Neural cell (in vitro differentiated cells): ENCODE measurements around the gene KLF16.

Experiments used
- EP300 ChIP-seq: fragments of 450-650 bp; conservative IDR thresholded peaks from 2 replicates; pipeline ENCODE4 v1.6.1; 2014; ENCODE audit warnings: antibody characterized with exemption, mild to moderate bottlenecking, moderate library complexity; ENCODE audit not compliant: poor library complexity, severe bottlenecking
- MXI1 ChIP-seq: fragments of 450-650 bp; conservative IDR thresholded peaks from 2 replicates; pipeline ENCODE4 v1.6.1; 2014; ENCODE audit warnings: antibody characterized with exemption, mild to moderate bottlenecking; ENCODE audit not compliant: poor library complexity, severe bottlenecking
- POLR2AphosphoS5 ChIP-seq: IDR thresholded peaks from 2 replicates; pipeline ENCODE4 v1.6.1; 2012
- RAD21 ChIP-seq: fragments of 450-650 bp; conservative IDR thresholded peaks from 2 replicates; pipeline ENCODE4 v1.6.1; 2014; ENCODE audit warnings: antibody characterized with exemption, mild to moderate bottlenecking, moderate library complexity
- SMC3 ChIP-seq: fragments of 450-650 bp; conservative IDR thresholded peaks from 2 replicates; pipeline ENCODE4 v1.6.1; 2014; ENCODE audit warnings: antibody characterized with exemption, mild to moderate bottlenecking, moderate library complexity; ENCODE audit not compliant: poor library complexity
- TAF1 ChIP-seq: IDR thresholded peaks from 2 replicates; pipeline ENCODE4 v1.6.1; 2012; ENCODE audit warnings: low read depth
- TF ChIP-seq, protein P1 (sequence below): fragments of 450-650 bp; IDR thresholded peaks from 2 replicates; pipeline ENCODE4 v1.5.1; 2014; ENCODE audit warnings: antibody characterized with exemption, mild to moderate bottlenecking, moderate library complexity; ENCODE audit not compliant: poor library complexity, severe bottlenecking

DNA sequence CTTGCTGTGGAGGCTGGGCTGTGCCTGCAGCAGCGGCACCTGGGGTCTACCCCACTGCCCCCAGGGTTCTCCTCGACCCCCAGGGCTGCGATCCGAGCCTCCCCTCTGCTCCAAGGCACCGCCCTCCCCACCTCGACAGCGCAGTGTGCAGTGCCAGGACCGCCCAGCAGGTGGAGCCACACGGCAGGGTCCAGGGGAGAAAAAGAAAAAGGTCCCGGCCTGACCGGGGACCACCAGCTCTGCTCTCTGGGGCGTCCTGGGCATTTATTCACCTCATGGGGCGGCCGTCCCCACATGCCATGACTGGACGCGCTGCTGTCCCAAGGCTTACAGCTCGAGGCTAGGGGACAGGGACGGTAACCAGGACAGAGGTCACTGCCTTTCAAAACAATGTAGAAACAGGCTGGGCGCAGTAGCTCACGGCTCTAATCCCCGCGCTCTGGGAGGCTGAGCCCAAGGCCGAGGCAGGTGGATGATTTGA is 25.7 kb downstream of the KLF16 start:
- TF ChIP-seq, protein P1, sequence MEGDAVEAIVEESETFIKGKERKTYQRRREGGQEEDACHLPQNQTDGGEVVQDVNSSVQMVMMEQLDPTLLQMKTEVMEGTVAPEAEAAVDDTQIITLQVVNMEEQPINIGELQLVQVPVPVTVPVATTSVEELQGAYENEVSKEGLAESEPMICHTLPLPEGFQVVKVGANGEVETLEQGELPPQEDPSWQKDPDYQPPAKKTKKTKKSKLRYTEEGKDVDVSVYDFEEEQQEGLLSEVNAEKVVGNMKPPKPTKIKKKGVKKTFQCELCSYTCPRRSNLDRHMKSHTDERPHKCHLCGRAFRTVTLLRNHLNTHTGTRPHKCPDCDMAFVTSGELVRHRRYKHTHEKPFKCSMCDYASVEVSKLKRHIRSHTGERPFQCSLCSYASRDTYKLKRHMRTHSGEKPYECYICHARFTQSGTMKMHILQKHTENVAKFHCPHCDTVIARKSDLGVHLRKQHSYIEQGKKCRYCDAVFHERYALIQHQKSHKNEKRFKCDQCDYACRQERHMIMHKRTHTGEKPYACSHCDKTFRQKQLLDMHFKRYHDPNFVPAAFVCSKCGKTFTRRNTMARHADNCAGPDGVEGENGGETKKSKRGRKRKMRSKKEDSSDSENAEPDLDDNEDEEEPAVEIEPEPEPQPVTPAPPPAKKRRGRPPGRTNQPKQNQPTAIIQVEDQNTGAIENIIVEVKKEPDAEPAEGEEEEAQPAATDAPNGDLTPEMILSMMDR, result peak; percentile 82
- no peak for TF ChIP-seq EP300
- TF ChIP-seq MXI1, result no peak
- peak; percentile 53 for TF ChIP-seq SMC3
- TF ChIP-seq POLR2AphosphoS5, result no peak
- TF ChIP-seq RAD21, result peak; percentile 42
- no peak for TF ChIP-seq TAF1
